ENCODE measurements around the gene CALU. TPM values are rescaled to one million over a fixed set of nuclear protein-coding genes. Genes with fewer than 3 reads are reported as not detected.

CALU gene
- total RNA-seq, 1 donor from 2014 or later: 131 TPM

DNA sequence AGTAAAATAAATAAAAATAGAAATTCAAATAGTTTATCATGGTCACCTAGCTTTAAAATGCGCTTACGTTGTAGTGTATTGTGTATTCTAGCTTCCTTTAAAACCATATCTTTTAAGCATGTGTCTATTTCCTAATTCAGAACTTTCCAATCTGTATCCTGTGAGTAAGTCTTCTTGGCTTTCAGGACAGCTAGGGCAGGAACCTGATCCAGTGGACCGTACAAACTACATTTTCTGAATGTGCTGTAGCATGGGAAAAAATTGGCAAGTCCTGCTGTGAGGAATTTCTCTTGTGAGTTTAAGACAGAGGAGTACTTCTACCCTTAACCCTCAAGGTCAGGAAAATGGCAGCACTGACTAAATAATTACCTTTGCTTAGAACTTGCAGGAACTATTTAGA, 24.4 kb downstream of the CALU start:
- peaks cover 0 to 10% (median 4%) of the 10 kb centered on the region in 3 donors for H3K4me1 ChIP-seq (ENCODE audit: control insufficient read depth in 3 of 3, insufficient read depth in 3 of 3, low read length in 3 of 3)
- H3K27me3 ChIP-seq (ENCODE audit: control insufficient read depth in 3 of 3, insufficient read depth in 3 of 3, low read length in 3 of 3): no peaks in the 10 kb centered on the region
- no peak overlapping the region for H3K27ac ChIP-seq (ENCODE audit: low read depth, low read length)
- no peaks in the 10 kb centered on the region for H3K9me3 ChIP-seq (ENCODE audit: control insufficient read depth in 3 of 3, low read length in 3 of 3)
- H3K4me3 ChIP-seq (ENCODE audit: low read length in 3 of 3): no peak overlapping the region
- H3K9ac ChIP-seq (ENCODE audit: low read depth in 1 of 3, low read length in 3 of 3): no peak overlapping the region
- peaks cover 12 to 36% (median 27%) of the 10 kb centered on the region in 3 donors for H3K36me3 ChIP-seq (ENCODE audit: control insufficient read depth in 3 of 3, insufficient read depth in 3 of 3, low read length in 3 of 3)

DNA sequence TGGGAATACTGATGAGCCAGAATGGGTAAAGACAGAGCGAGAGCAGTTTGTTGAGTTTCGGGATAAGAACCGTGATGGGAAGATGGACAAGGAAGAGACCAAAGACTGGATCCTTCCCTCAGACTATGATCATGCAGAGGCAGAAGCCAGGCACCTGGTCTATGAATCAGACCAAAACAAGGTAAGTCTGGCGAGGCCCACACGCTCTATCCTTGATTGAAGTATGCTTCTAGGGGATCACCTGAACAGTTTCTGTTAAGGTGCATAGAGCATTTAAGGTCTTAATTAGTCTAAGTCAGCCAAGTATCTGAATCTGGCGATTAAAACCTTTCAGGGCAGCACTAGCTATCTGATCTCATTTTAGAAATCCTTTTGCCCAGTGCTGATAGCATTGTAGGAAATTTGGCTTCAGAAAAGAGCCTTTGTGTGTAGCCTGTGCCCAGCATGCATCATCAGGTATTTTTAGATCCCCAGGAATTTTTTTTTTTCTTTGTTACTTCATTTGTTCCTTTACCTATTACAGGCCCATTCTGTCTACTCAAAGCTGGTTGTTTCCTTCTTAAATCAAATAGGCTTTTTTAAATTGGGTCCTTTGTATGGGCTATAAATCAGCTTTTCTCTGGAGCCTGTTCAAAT, 28.4 kb downstream of the CALU start:
- H3K9ac ChIP-seq (ENCODE audit: low read depth in 1 of 3, low read length in 3 of 3): peak overlapping the region in 1 of 3 donors; percentile 25
- H3K27me3 ChIP-seq (ENCODE audit: control insufficient read depth in 3 of 3, insufficient read depth in 3 of 3, low read length in 3 of 3): no peaks in the 10 kb centered on the region
- no peak overlapping the region for H3K4me3 ChIP-seq (ENCODE audit: low read length in 3 of 3)
- peaks cover 4 to 29% (median 27%) of the 10 kb centered on the region in 3 donors for H3K36me3 ChIP-seq (ENCODE audit: control insufficient read depth in 3 of 3, insufficient read depth in 3 of 3, low read length in 3 of 3)
- no peak overlapping the region for H3K27ac ChIP-seq (ENCODE audit: low read depth, low read length)
- no peaks in the 10 kb centered on the region for H3K9me3 ChIP-seq (ENCODE audit: control insufficient read depth in 3 of 3, low read length in 3 of 3)
- peaks cover 0 to 10% (median 4%) of the 10 kb centered on the region in 3 donors for H3K4me1 ChIP-seq (ENCODE audit: control insufficient read depth in 3 of 3, insufficient read depth in 3 of 3, low read length in 3 of 3)

- H3K9me3 ChIP-seq (ENCODE audit: control insufficient read depth in 3 of 3, low read length in 3 of 3): no peaks in the 10 kb centered on the region
- H3K4me1 ChIP-seq (ENCODE audit: control insufficient read depth in 3 of 3, insufficient read depth in 3 of 3, low read length in 3 of 3): peaks cover 0 to 11% (median 8%) of the 10 kb centered on the region in 3 donors
- no peak overlapping the region for H3K4me3 ChIP-seq (ENCODE audit: low read length in 3 of 3)
- H3K9ac ChIP-seq (ENCODE audit: low read depth in 1 of 3, low read length in 3 of 3): no peak overlapping the region
- H3K27ac ChIP-seq (ENCODE audit: low read depth, low read length): no peak overlapping the region
- H3K36me3 ChIP-seq (ENCODE audit: control insufficient read depth in 3 of 3, insufficient read depth in 3 of 3, low read length in 3 of 3): peaks cover 6 to 31% (median 26%) of the 10 kb centered on the region in 3 donors
- H3K27me3 ChIP-seq (ENCODE audit: control insufficient read depth in 3 of 3, insufficient read depth in 3 of 3, low read length in 3 of 3): no peaks in the 10 kb centered on the region
Measured at GRCh38 chr7:128770233-128770632, 31.1 kb downstream of the CALU start.

GRCh38 chr7:128773604-128774003, 34.4 kb downstream of the CALU start:
- Histone ChIP-seq H3K9me3 (ENCODE audit: control insufficient read depth in 3 of 3, low read length in 3 of 3) (no peaks in the 10 kb centered on the region), H3K4me3 (ENCODE audit: low read length in 3 of 3) (no peak overlapping the region), H3K9ac (ENCODE audit: low read depth in 1 of 3, low read length in 3 of 3) (no peak overlapping the region), H3K4me1 (ENCODE audit: control insufficient read depth in 3 of 3, insufficient read depth in 3 of 3, low read length in 3 of 3) (peaks cover 0 to 6% (median 3%) of the 10 kb centered on the region in 3 donors), H3K27me3 (ENCODE audit: control insufficient read depth in 3 of 3, insufficient read depth in 3 of 3, low read length in 3 of 3) (no peaks in the 10 kb centered on the region), H3K36me3 (ENCODE audit: control insufficient read depth in 3 of 3, insufficient read depth in 3 of 3, low read length in 3 of 3) (peaks cover 6 to 26% (median 24%) of the 10 kb centered on the region in 3 donors), H3K27ac (ENCODE audit: low read depth, low read length) (no peak overlapping the region)

GRCh38 chr7:128774029-128774689, 35.0 kb downstream of the CALU start:
- Histone ChIP-seq H3K27me3 (ENCODE audit: control insufficient read depth in 3 of 3, insufficient read depth in 3 of 3, low read length in 3 of 3) (no peaks in the 10 kb centered on the region), H3K4me1 (ENCODE audit: control insufficient read depth in 3 of 3, insufficient read depth in 3 of 3, low read length in 3 of 3) (peaks cover 0 to 6% (median 3%) of the 10 kb centered on the region in 3 donors), H3K27ac (ENCODE audit: low read depth, low read length) (no peak overlapping the region), H3K4me3 (ENCODE audit: low read length in 3 of 3) (no peak overlapping the region), H3K9me3 (ENCODE audit: control insufficient read depth in 3 of 3, low read length in 3 of 3) (no peaks in the 10 kb centered on the region), H3K9ac (ENCODE audit: low read depth in 1 of 3, low read length in 3 of 3) (no peak overlapping the region), H3K36me3 (ENCODE audit: control insufficient read depth in 3 of 3, insufficient read depth in 3 of 3, low read length in 3 of 3) (peaks cover 2 to 22% (median 19%) of the 10 kb centered on the region in 3 donors)

DNA sequence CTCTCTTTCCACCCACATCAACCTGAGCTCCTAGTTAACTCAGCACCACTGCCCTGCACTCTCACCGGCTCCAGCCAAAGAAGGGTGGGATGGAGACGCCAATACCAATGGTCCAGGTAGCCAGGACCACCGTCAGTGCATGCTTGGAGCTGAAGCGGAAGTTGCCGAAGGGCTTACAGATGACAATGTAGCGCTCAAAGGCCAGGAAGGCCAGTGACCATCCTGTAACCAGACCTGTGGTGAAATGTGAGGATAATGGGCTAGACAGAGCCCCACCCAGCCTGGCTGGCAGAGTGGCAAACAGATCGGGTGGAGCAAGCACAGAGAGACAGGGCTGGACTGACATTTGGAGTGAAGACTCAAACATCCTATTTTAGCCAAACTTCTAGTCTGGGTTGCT, 35.8 kb downstream of the CALU start:
- Histone ChIP-seq H3K36me3 (ENCODE audit: control insufficient read depth in 3 of 3, insufficient read depth in 3 of 3, low read length in 3 of 3) (peaks cover 2 to 16% (median 15%) of the 10 kb centered on the region in 3 donors), H3K4me3 (ENCODE audit: low read length in 3 of 3) (no peak overlapping the region), H3K9me3 (ENCODE audit: control insufficient read depth in 3 of 3, low read length in 3 of 3) (no peaks in the 10 kb centered on the region), H3K9ac (ENCODE audit: low read depth in 1 of 3, low read length in 3 of 3) (no peak overlapping the region), H3K27ac (ENCODE audit: low read depth, low read length) (no peak overlapping the region), H3K4me1 (ENCODE audit: control insufficient read depth in 3 of 3, insufficient read depth in 3 of 3, low read length in 3 of 3) (peaks cover 0 to 6% (median 3%) of the 10 kb centered on the region in 3 donors), H3K27me3 (ENCODE audit: control insufficient read depth in 3 of 3, insufficient read depth in 3 of 3, low read length in 3 of 3) (no peaks in the 10 kb centered on the region)

DNA sequence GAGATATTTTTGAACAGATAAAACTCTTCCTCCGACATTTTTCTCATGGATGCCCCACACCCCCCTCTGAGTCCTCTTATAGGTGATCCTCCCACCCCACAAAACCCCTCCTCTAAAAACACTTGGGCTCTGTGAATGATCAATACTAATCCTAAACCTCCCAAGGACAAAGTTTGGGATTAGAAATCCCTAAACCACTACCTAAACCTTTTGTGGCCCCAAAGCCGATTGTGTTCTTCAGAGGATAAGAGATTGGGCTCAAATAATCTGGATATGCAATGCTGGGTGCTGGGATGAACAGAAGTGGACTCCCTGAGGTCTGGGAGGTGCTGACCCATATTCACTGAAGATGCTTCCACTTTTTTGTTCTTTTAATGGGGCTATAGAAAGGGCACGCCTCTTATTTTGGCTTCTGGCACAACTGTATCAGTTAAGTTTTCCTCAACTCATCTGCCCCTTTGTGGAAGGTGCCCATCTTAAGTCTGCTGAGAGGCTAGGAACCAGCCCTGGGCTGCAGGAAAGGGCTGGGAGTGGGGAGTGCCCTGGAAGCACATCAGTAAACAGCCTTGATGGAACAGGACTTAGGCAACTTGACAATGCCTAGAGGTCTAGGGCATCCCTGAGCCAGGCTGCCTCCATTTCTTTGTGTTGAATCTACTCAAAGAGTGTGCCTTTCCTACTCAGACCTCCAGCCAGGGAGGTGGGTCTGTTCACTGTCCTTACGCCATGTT, 36.8 kb downstream of the CALU start, which contains the start of gene OPN1SW:
Gene OPN1SW (minus strand): TSS at position 51 of the 731 bp plus-strand sequence. CDS start 13 bp downstream, at position 38.
- Histone ChIP-seq H3K36me3 (ENCODE audit: control insufficient read depth in 3 of 3, insufficient read depth in 3 of 3, low read length in 3 of 3) (peaks cover 2 to 12% (median 10%) of the 10 kb centered on the region in 3 donors), H3K27me3 (ENCODE audit: control insufficient read depth in 3 of 3, insufficient read depth in 3 of 3, low read length in 3 of 3) (no peaks in the 10 kb centered on the region), H3K9ac (ENCODE audit: low read depth in 1 of 3, low read length in 3 of 3) (no peak within 1 kb of the TSS), H3K4me1 (ENCODE audit: control insufficient read depth in 3 of 3, insufficient read depth in 3 of 3, low read length in 3 of 3) (peaks cover 0 to 6% (median 6%) of the 10 kb centered on the region in 3 donors), H3K27ac (ENCODE audit: low read depth, low read length) (no peak within 1 kb of the TSS), H3K4me3 (ENCODE audit: low read length in 3 of 3) (no peak within 1 kb of the TSS), H3K9me3 (ENCODE audit: control insufficient read depth in 3 of 3, low read length in 3 of 3) (no peaks in the 10 kb centered on the region)

GRCh38 chr7:128777156-128778123, 38.3 kb downstream of the CALU start:
- Histone ChIP-seq H3K9ac (ENCODE audit: low read depth in 1 of 3, low read length in 3 of 3) (no peak overlapping the region), H3K27me3 (ENCODE audit: control insufficient read depth in 3 of 3, insufficient read depth in 3 of 3, low read length in 3 of 3) (no peaks in the 10 kb centered on the region), H3K27ac (ENCODE audit: low read depth, low read length) (no peak overlapping the region), H3K9me3 (ENCODE audit: control insufficient read depth in 3 of 3, low read length in 3 of 3) (no peaks in the 10 kb centered on the region), H3K4me1 (ENCODE audit: control insufficient read depth in 3 of 3, insufficient read depth in 3 of 3, low read length in 3 of 3) (peaks cover 0 to 11% (median 6%) of the 10 kb centered on the region in 3 donors), H3K4me3 (ENCODE audit: low read length in 3 of 3) (no peak overlapping the region), H3K36me3 (ENCODE audit: control insufficient read depth in 3 of 3, insufficient read depth in 3 of 3, low read length in 3 of 3) (peaks cover 2 to 10% (median 3%) of the 10 kb centered on the region in 3 donors)

GRCh38 chr7:128778946-128779345, 39.8 kb downstream of the CALU start:
- Histone ChIP-seq H3K27ac (ENCODE audit: low read depth, low read length) (no peak overlapping the region), H3K9ac (ENCODE audit: low read depth in 1 of 3, low read length in 3 of 3) (no peak overlapping the region), H3K4me3 (ENCODE audit: low read length in 3 of 3) (no peak overlapping the region), H3K36me3 (ENCODE audit: control insufficient read depth in 3 of 3, insufficient read depth in 3 of 3, low read length in 3 of 3) (peaks cover 0 to 4% (median 0%) of the 10 kb centered on the region in 3 donors), H3K9me3 (ENCODE audit: control insufficient read depth in 3 of 3, low read length in 3 of 3) (no peaks in the 10 kb centered on the region), H3K4me1 (ENCODE audit: control insufficient read depth in 3 of 3, insufficient read depth in 3 of 3, low read length in 3 of 3) (peaks cover 0 to 15% (median 14%) of the 10 kb centered on the region in 3 donors), H3K27me3 (ENCODE audit: control insufficient read depth in 3 of 3, insufficient read depth in 3 of 3, low read length in 3 of 3) (no peaks in the 10 kb centered on the region)

Data from skeletal muscle tissue (tissue), 4 donors.